HG03025 (cell line): ENCODE measurements around the gene MPND.

Experiments used
- ATAC-seq: cut with Tn5 transposase; IDR thresholded peaks from one replicate; pipeline ENCODE4 v1.9.1; 2021; ENCODE audit warnings: mild to moderate bottlenecking, moderate library complexity; ENCODE audit not compliant: unreplicated experiment, low FRiP score

The MPND gene

GRCh38 chr19:4375164-4376027, 32.0 kb downstream of the MPND start:
- no peak for ATAC-seq

- no peak for ATAC-seq
Observed at GRCh38 chr19:4376028-4376670, 32.8 kb downstream of the MPND start.

GRCh38 chr19:4376671-4376990, 33.3 kb downstream of the MPND start:
- no peak for ATAC-seq

GRCh38 chr19:4376991-4377781, 33.8 kb downstream of the MPND start:
- ATAC-seq, result no peak

- no peak for ATAC-seq
Observed at GRCh38 chr19:4378886-4379285, 35.5 kb downstream of the MPND start.

GRCh38 chr19:4379383-4380253, 36.3 kb downstream of the MPND start:
- no peak for ATAC-seq

- ATAC-seq, result no peak
Observed at GRCh38 chr19:4380254-4380727, 36.9 kb downstream of the MPND start.

GRCh38 chr19:4385291-4386040, 42.1 kb downstream of the MPND start:
- no peak for ATAC-seq

GRCh38 chr19:4386041-4386782, 42.9 kb downstream of the MPND start:
- ATAC-seq, result no peak

- no peak for ATAC-seq
Observed at GRCh38 chr19:4388337-4389063, 45.1 kb downstream of the MPND start.

GRCh38 chr19:4389064-4389375, 45.7 kb downstream of the MPND start:
- ATAC-seq, result no peak

- no peak for ATAC-seq
Observed at GRCh38 chr19:4389511-4390016, 46.2 kb downstream of the MPND start.

GRCh38 chr19:4390017-4390566, 46.7 kb downstream of the MPND start:
- ATAC-seq, result no peak

- no peak for ATAC-seq
Observed at GRCh38 chr19:4390567-4391305, 47.4 kb downstream of the MPND start.

GRCh38 chr19:4391306-4391693, 47.9 kb downstream of the MPND start:
- ATAC-seq, result no peak

GRCh38 chr19:4391701-4392483, 48.5 kb downstream of the MPND start:
- ATAC-seq, result no peak
